NT2/D1 (cell line): ENCODE results near the gene STARD3.

Source experiments
- SUZ12 ChIP-seq: IDR thresholded peaks from 2 replicates; pipeline ENCODE4 v1.6.1; 2011; ENCODE audit not compliant: insufficient read length, insufficient read depth; ENCODE audit errors: extremely low read depth
- YY1 ChIP-seq: IDR thresholded peaks from 2 replicates; pipeline ENCODE4 v1.6.1; 2011; ENCODE audit not compliant: insufficient read length, insufficient read depth
- ZNF274 ChIP-seq: IDR thresholded peaks from 2 replicates; pipeline ENCODE4 v1.6.1; 2011; ENCODE audit warnings: mild to moderate bottlenecking, low read depth, low read length

DNA sequence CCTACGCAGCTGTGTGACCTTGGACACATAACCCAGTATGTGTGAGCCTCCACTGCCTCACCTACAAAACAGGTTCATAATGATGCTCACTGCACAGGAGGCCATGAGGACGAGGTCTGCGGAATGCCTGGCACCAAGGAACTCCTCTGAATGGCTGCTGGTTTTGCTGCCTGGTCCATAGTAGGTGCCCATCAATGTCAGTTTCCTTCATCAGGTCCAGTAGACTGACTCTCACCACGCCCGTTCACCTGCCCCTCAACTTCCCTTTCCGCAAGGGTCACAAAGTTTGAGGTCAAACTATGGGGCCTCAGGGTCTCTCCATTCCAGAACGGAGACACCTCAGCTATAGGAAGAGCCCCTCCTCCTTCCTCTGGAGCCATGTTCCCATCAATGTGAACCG lies 40.1 kb downstream of the STARD3 start:
- no peak for TF ChIP-seq YY1
- TF ChIP-seq ZNF274: no peak
- no peak for TF ChIP-seq SUZ12
